ENCODE results near the gene CC2D2A. TPM values are rescaled to one million over a fixed set of nuclear protein-coding genes. Genes with fewer than 3 reads are reported as not detected.

The CC2D2A gene
- under 1 TPM; 0.29 to 0.75 (median 0.64) TPM for polyA plus RNA-seq

DNA sequence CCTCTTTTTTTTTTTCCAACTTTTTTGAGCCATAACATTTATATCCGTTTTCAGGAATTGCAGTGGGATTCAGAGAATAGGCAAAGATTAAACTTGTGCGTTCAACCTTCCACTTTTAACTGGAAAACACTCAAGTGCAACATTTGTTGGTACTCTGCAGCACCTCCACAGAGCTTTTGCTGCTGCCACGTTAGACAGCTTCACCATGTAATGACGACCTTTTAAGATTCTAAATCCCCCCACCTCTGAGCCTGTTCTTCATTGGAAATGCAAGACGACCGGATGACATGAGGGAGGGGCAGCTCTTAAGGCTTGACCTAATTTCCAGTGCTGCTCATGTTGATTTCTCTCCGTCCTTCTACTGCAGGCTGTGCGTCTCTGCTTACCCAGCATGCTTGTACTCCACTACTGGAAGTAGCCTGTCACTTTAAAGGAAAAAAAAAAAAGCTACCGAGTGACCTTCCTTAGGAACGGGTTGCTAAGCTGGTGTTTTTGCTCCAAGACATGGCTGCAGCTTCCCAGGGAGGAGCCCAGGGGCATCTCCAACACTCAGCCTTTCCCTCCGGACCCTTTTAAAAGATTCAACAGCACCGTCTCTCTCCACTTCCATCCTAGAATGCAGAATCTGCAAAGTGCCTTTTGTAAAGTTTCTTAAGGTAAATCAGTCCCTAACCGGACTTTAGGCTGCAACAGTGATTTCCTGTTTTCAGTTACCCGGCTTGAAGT lies at the start of gene CC2D2A:
CC2D2A (plus strand) TSS at position 481 of the 726 bp plus-strand sequence. CDS start 6,051 bp downstream, outside the sequence.
- Mint-ChIP-seq H3K27ac (peak within 1 kb of the TSS in 5 of 6 donors; percentile 32 to 76 (median 36)), H3K4me3 (peak within 1 kb of the TSS; percentile 85 to 92 (median 88)), H3K27me3 (ENCODE audit: low read depth in 3 of 3) (peaks cover 0 to 2% (median 2%) of the 10 kb centered on the region in 3 donors), H3K4me1 (peaks cover 18 to 20% of the 10 kb centered on the region in 2 donors), H3K36me3 (peaks cover 0 to under 1% (median 0%) of the 10 kb centered on the region in 3 donors), H3K9me3 (no peaks in the 10 kb centered on the region)
- peak in 2 of 3 donors; percentile 8 to 14 for DNase-seq

DNA sequence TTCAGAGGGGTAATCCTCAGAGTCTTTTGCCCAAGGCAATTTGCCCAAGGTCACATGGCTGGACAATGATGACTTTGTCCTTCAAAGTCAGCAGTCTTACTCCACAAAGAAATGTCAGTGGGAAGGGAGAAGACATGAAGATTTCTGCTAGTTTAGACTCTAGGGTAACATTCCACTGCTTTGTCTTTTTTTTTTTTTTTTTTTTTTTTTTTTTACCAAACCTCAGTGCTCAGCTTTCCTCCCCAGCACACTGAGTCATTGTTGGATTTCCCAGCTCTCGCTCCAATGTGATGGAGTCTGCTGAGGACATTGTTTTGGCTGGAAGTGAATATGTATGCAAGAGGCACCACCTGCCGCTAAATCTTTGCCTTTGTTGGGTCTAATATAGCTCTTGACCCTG lies 49.0 kb upstream of the CC2D2A start:
- Mint-ChIP-seq H3K27ac (no peak overlapping the region), H3K4me3 (no peak overlapping the region), H3K36me3 (peaks cover 6 to 11% (median 6%) of the 10 kb centered on the region in 3 donors), H3K27me3 (ENCODE audit: low read depth in 3 of 3) (peaks cover 2 to 17% (median 4%) of the 10 kb centered on the region in 3 donors), H3K9me3 (peaks cover 0 to 1% (median 0%) of the 10 kb centered on the region in 6 donors), H3K4me1 (peaks cover 0 to 2% of the 10 kb centered on the region in 2 donors)
- DNase-seq = no peak

DNA sequence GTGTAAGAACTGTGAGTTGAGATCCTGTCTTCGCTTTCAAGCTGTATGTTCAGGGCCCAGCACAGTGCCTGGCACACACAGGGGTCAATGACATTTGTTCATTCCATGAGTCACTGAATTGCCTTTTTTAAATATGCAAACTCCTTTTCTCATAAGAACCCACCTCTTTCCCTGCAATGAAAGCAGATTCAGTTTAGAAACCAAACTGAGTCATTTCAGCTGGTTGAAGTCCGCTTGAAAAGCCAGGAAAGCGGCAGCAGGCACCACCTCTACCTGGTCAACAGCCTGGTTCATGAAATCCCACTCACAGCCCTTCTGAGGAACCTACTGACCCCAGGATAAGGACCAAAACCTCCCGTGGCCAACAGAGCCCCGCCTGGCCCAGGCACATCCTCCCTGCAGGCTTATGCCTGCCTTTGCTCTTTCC lies 46.4 kb upstream of the CC2D2A start:
- H3K27me3 Mint-ChIP-seq (ENCODE audit: low read depth in 3 of 3) = peaks cover 0 to 10% (median 4%) of the 10 kb centered on the region in 3 donors
- peaks cover 0 to 1% (median 0%) of the 10 kb centered on the region in 6 donors for H3K9me3 Mint-ChIP-seq
- no peak overlapping the region for H3K27ac Mint-ChIP-seq
- DNase-seq = no peak
- peaks cover 0 to 2% of the 10 kb centered on the region in 2 donors for H3K4me1 Mint-ChIP-seq
- H3K36me3 Mint-ChIP-seq = peaks cover 5 to 11% (median 6%) of the 10 kb centered on the region in 3 donors
- H3K4me3 Mint-ChIP-seq = no peak overlapping the region

DNA sequence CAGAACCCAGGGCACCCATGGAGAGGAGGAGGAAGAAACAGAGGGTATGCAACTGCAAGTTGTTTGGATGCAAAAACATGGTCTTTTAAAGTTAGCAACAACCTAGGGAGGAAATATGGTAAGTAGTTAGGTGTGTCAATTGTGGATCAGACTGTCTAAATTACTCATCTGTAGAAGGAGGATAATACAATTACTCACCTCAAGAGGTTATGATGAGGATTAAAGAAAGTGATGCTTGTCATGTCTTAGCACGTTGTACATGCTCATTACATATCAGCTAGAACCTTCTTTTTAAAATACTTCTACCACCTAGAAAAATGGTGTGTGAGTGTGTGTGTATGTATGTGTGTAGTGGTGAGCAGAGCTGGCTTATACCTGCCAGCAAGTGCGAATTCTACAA lies 44.2 kb upstream of the CC2D2A start:
- Mint-ChIP-seq H3K4me3 (no peak overlapping the region), H3K36me3 (peaks cover 3 to 8% (median 6%) of the 10 kb centered on the region in 3 donors), H3K27me3 (ENCODE audit: low read depth in 3 of 3) (peaks cover 0 to 4% (median 3%) of the 10 kb centered on the region in 3 donors), H3K9me3 (peaks cover 0 to 1% (median 0%) of the 10 kb centered on the region in 6 donors), H3K4me1 (peaks cover 0 to 2% of the 10 kb centered on the region in 2 donors), H3K27ac (no peak overlapping the region)
- DNase-seq = no peak

GRCh38 chr4:15427161-15427560 lies 42.5 kb upstream of the CC2D2A start:
- H3K4me1 Mint-ChIP-seq = peaks cover 0 to 2% of the 10 kb centered on the region in 2 donors
- H3K27ac Mint-ChIP-seq = no peak overlapping the region
- H3K4me3 Mint-ChIP-seq = no peak overlapping the region
- peaks cover 0 to 8% (median 2%) of the 10 kb centered on the region in 3 donors for H3K27me3 Mint-ChIP-seq (ENCODE audit: low read depth in 3 of 3)
- H3K9me3 Mint-ChIP-seq = peaks cover 0 to 2% (median 0%) of the 10 kb centered on the region in 6 donors
- H3K36me3 Mint-ChIP-seq = peaks cover 6 to 12% (median 6%) of the 10 kb centered on the region in 3 donors
- DNase-seq = no peak

- no peak for DNase-seq
- Mint-ChIP-seq H3K4me3 (no peak within 1 kb of the TSS), H3K4me1 (peaks cover 0 to 2% of the 10 kb centered on the region in 2 donors), H3K9me3 (peaks cover 0 to 2% (median 0%) of the 10 kb centered on the region in 6 donors), H3K36me3 (peaks cover 6 to 12% (median 6%) of the 10 kb centered on the region in 3 donors), H3K27me3 (ENCODE audit: low read depth in 3 of 3) (peaks cover 0 to 8% (median 2%) of the 10 kb centered on the region in 3 donors), H3K27ac (no peak within 1 kb of the TSS)
Measured at GRCh38 chr4:15427701-15428100, 42.0 kb upstream of the CC2D2A start, which contains the start of gene C1QTNF7. C1QTNF7 (plus strand) TSS chr4:15428033; CDS start chr4:15435744, 7,711 bp downstream.

DNA sequence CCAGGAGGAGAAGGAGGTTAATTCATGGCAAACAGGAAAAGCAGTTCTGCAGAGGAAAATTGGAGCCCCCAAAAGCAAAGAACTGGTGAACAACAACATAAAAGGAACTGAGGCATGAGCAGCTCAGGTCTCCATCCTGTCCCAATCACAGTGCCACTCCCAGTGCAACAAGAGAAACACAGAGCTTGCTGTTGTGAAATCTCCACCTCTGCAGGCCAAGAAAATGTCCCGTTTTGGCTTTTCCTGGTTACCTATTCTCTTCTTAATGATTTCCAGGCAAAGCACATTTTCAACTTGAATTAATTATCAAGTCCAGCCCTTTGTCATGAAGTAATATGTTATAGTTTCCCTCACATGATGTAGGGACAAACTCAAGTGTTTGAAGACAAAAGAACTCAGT lies 41.1 kb upstream of the CC2D2A start:
- no peak overlapping the region for H3K27ac Mint-ChIP-seq
- H3K9me3 Mint-ChIP-seq = peaks cover 0 to 2% (median 0%) of the 10 kb centered on the region in 6 donors
- peaks cover 1 to 8% (median 2%) of the 10 kb centered on the region in 3 donors for H3K27me3 Mint-ChIP-seq (ENCODE audit: low read depth in 3 of 3)
- DNase-seq = no peak
- H3K4me1 Mint-ChIP-seq = peaks cover 0 to 1% of the 10 kb centered on the region in 2 donors
- no peak overlapping the region for H3K4me3 Mint-ChIP-seq
- peaks cover 6 to 10% (median 6%) of the 10 kb centered on the region in 3 donors for H3K36me3 Mint-ChIP-seq

DNA sequence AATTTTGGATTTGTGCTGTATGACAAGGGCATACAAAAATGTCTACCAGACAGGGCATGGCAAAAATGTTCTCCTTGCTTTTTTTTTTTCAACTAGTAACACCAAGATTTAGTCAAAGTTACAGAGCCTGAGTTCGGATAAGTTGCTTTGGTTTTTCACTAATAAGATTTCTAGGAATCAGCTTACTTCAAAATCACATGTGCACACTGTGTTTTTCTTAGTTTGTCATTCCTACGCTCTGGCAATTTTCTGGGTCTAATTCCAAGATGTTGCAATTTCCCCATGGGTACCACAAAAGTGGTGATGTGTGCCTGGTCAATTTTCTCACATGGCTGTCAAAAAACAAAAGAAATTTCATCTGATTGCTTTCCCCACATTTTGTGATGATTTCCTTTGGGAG lies 35.6 kb upstream of the CC2D2A start:
- Mint-ChIP-seq H3K27me3 (ENCODE audit: low read depth in 3 of 3) (peaks cover 0 to 8% (median 5%) of the 10 kb centered on the region in 3 donors), H3K4me1 (no peaks in the 10 kb centered on the region), H3K4me3 (no peak overlapping the region), H3K27ac (no peak overlapping the region), H3K36me3 (peaks cover 0 to 17% (median 11%) of the 10 kb centered on the region in 3 donors), H3K9me3 (peaks cover 0 to 2% (median 0%) of the 10 kb centered on the region in 6 donors)
- DNase-seq = no peak

DNA sequence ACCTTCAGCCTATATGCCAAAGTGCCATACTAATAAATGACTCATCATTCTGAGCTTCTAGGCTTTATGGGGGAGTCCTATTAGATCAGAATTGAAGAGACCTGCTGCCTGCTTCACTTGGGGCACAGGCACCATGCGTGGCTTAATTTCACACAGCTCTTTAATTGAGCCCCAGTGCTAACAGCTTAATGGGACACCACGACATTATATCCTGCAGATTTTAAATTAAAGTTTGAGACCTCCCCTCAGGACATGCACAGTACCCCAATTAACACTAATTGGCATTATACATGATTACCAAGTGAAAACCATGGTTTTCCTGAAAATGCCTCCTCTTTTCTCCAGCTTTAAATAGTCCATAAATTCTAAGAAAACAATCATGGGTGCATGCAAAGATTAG lies 35.0 kb upstream of the CC2D2A start:
- peaks cover 0 to 17% (median 11%) of the 10 kb centered on the region in 3 donors for H3K36me3 Mint-ChIP-seq
- H3K4me3 Mint-ChIP-seq = no peak overlapping the region
- H3K9me3 Mint-ChIP-seq = peaks cover 0 to 2% (median 0%) of the 10 kb centered on the region in 6 donors
- no peak for DNase-seq
- no peak overlapping the region for H3K27ac Mint-ChIP-seq
- H3K4me1 Mint-ChIP-seq = no peaks in the 10 kb centered on the region
- peaks cover 0 to 8% (median 5%) of the 10 kb centered on the region in 3 donors for H3K27me3 Mint-ChIP-seq (ENCODE audit: low read depth in 3 of 3)

DNA sequence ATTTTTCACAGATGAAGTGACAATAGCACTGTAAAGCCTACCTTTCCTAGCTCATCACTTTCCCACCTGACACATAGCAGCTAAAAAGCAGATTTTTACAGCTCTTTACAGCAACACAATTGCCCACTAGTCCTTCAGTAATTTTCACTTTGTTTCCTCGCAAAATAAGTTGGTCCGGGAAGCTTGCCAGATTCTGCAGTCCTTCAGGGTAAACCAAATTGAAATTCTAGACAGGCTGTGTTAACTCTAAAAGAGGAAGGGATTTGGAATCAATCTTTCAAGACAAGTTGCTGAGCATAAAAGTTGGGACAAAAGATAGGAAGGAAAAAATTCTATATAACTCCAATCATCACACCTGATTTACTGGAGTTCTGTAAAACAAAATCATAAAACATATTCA lies 33.2 kb upstream of the CC2D2A start:
- Mint-ChIP-seq H3K4me3 (no peak overlapping the region), H3K9me3 (no peaks in the 10 kb centered on the region), H3K27ac (no peak overlapping the region), H3K4me1 (no peaks in the 10 kb centered on the region), H3K36me3 (peaks cover 0 to 17% (median 11%) of the 10 kb centered on the region in 3 donors), H3K27me3 (ENCODE audit: low read depth in 3 of 3) (peaks cover 0 to 8% (median 5%) of the 10 kb centered on the region in 3 donors)
- no peak for DNase-seq

DNA sequence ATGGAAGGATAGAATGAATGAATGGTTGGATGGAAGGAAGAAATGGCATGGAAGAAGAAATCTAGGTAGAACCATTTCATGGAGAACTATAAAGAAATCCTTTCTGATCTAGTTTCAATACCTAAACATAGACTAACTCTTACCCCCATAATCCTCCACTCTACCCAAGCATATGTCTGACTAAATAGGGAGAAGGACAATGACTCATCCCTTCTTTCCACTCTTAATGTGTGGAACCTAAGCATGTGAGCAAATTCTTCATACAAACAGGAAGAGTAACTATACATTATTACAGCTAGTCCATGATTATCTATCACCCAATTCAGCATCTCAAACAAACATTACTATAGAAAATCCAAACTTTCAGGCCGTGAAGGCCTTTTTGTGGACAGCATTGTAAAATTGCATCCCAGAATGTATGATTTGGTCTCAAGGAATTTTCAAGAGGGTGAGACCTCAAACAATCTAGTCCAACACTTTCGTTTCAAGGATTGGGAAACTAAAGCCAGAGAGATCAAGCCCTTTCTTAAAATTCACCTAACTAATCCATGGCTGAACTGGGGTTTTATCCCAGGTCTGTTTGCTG lies 30.6 kb upstream of the CC2D2A start:
- peaks cover 4 to 13% (median 5%) of the 10 kb centered on the region in 3 donors for H3K36me3 Mint-ChIP-seq
- H3K4me3 Mint-ChIP-seq = no peak overlapping the region
- H3K9me3 Mint-ChIP-seq = no peaks in the 10 kb centered on the region
- H3K27ac Mint-ChIP-seq = no peak overlapping the region
- no peak for DNase-seq
- H3K27me3 Mint-ChIP-seq (ENCODE audit: low read depth in 3 of 3) = peaks cover 1 to 3% (median 3%) of the 10 kb centered on the region in 3 donors
- H3K4me1 Mint-ChIP-seq = no peaks in the 10 kb centered on the region

DNA sequence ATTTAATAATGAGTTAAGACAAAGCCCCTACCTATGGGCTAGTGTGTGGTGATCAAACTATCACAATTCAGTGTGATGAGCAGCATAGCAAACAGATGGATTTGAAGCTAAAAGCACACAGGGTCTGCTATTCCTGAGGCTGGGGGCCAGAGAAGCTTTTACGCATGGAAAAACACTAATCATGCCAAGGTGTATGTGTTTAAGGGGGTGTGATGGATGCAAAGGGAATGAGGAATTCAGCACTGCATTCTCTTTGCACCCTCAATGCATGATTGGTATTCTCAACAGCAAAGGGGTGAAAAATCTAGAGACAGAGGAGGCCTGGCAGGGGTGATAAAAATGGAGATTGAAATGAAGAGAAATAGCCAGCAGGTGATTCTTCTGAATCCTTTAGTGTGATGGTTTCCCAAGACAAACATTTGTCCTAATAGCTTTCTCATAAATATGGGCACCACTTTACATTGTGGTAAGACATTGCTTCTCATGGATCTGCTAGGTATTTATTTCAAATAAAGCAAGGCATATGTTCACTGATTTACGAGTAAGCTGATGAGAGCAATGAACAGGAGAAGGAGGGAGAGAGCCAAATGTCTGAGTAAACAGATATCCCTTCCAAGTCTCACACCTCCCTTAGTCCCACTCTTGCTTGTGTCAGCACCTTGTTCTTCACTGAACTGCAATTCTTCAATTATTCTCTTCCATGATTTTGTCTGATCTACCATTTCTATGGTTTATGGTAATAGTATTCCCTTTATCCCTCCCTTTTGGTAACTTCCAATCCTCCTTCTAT lies 26.1 kb upstream of the CC2D2A start:
- Mint-ChIP-seq H3K4me3 (no peak overlapping the region), H3K4me1 (no peaks in the 10 kb centered on the region), H3K36me3 (peaks cover 3 to 7% (median 4%) of the 10 kb centered on the region in 3 donors), H3K9me3 (no peaks in the 10 kb centered on the region), H3K27me3 (ENCODE audit: low read depth in 3 of 3) (peaks cover 0 to 6% (median 4%) of the 10 kb centered on the region in 3 donors), H3K27ac (no peak overlapping the region)
- no peak for DNase-seq

GRCh38 chr4:15444276-15444675 lies 25.4 kb upstream of the CC2D2A start:
- Mint-ChIP-seq H3K27ac (no peak overlapping the region), H3K27me3 (ENCODE audit: low read depth in 3 of 3) (peaks cover 3 to 6% (median 4%) of the 10 kb centered on the region in 3 donors), H3K4me1 (no peaks in the 10 kb centered on the region), H3K4me3 (no peak overlapping the region), H3K36me3 (peaks cover 3 to 7% (median 4%) of the 10 kb centered on the region in 3 donors), H3K9me3 (no peaks in the 10 kb centered on the region)
- no peak for DNase-seq
